Measurements from ENCODE around the gene CHSY1. TPM values are rescaled to one million over a fixed set of nuclear protein-coding genes. Genes with fewer than 3 reads are reported as not detected.

CHSY1 gene
- polyA plus RNA-seq, 3 donors = 2.7 to 19.0 (median 3.0) TPM

- DNase-seq = no peak
- Histone ChIP-seq H2AFZ (ENCODE audit: insufficient read depth, low read depth, low read length, poor library complexity, severe bottlenecking) (no peak overlapping the region), H3K4me3 (replicated peaks in 1 of 3; ENCODE audit: low read depth in 2 of 3, low read length in 3 of 3) (peak overlapping the region in 1 of 3 experiments; percentile 58), H3K4me1 (ENCODE audit: control insufficient read depth in 1 of 2, insufficient read depth in 2 of 2, low read length in 2 of 2) (peaks cover 99% of the 10 kb centered on the region in 2 donors), H3K79me2 (ENCODE audit: insufficient read depth, low read length) (peaks cover 98% of the 10 kb centered on the region), H3K36me3 (replicated peaks in 1 of 2; ENCODE audit: control insufficient read depth in 1 of 2, insufficient read depth in 2 of 2, low read length in 2 of 2) (no peaks in the 10 kb centered on the region), H4K20me1 (ENCODE audit: insufficient read depth, low read length) (peaks cover 24% of the 10 kb centered on the region), H3K27me3 (ENCODE audit: control insufficient read depth in 2 of 2, insufficient read depth in 2 of 2, low read length in 2 of 2) (no peaks in the 10 kb centered on the region), H3K9ac (ENCODE audit: insufficient read depth, low read length, poor library complexity, severe bottlenecking) (no peak overlapping the region), H3K9me3 (replicated peaks in 1 of 2; ENCODE audit: control insufficient read depth in 1 of 2, insufficient read depth in 1 of 2, low read length in 2 of 2) (no peaks in the 10 kb centered on the region), H3K4me2 (replicated peaks; ENCODE audit: extremely low read depth, low read length, poor library complexity, severe bottlenecking) (peak overlapping the region; percentile 58), H3K27ac (ENCODE audit: low read depth in 1 of 2, low read length in 2 of 2) (peak overlapping the region in 1 of 2 donors; percentile 87)
- intact Hi-C loops (cut with micrococcal nuclease) = loop anchor here (5.0 kb wide), 2 partner anchors 38 to 48 kb away; no protein-coding TSS in a partner anchor
- Mint-ChIP-seq H3K4me1 (peaks cover 96% of the 10 kb centered on the region), H3K4me3 (peak overlapping the region; percentile 2 to 54), H3K27ac (peak overlapping the region; percentile 87 to 96 (median 92)), H3K27me3 (ENCODE audit: low read depth in 3 of 3) (peaks cover 0 to 2% (median 0%) of the 10 kb centered on the region in 3 donors), H3K9me3 (no peaks in the 10 kb centered on the region), H3K36me3 (peaks cover 4 to 21% of the 10 kb centered on the region in 2 donors)
- 0% methylated on average over 1 of the region's 5 CpGs for WGBS (ENCODE audit: insufficient coverage)
- TF ChIP-seq CTCF (IDR thresholded peaks at IDR 0.05) = no peak
Measured at GRCh38 chr15:101240358-101240757, 11.5 kb downstream of the CHSY1 start.

GRCh38 chr15:101239724-101240136, 12.1 kb downstream of the CHSY1 start:
- Mint-ChIP-seq H3K27ac (peak overlapping the region; percentile 87 to 96 (median 92)), H3K4me1 (peaks cover 96% of the 10 kb centered on the region), H3K36me3 (peaks cover 10 to 23% of the 10 kb centered on the region in 2 donors), H3K9me3 (no peaks in the 10 kb centered on the region), H3K27me3 (ENCODE audit: low read depth in 3 of 3) (peaks cover 0 to 2% (median 0%) of the 10 kb centered on the region in 3 donors), H3K4me3 (peak overlapping the region; percentile 54 to 59)
- peak overlapping the region; percentile 58 for H3K4me2 ChIP-seq (replicated peaks; ENCODE audit: extremely low read depth, low read length, poor library complexity, severe bottlenecking)
- 0% methylated on average over 3 of the region's 6 CpGs for WGBS (ENCODE audit: insufficient coverage)
- no peaks in the 10 kb centered on the region for H3K9me3 ChIP-seq (replicated peaks in 1 of 2; ENCODE audit: control insufficient read depth in 1 of 2, insufficient read depth in 1 of 2, low read length in 2 of 2)
- no peaks in the 10 kb centered on the region for H3K27me3 ChIP-seq (ENCODE audit: control insufficient read depth in 2 of 2, insufficient read depth in 2 of 2, low read length in 2 of 2)
- intact Hi-C loops (cut with micrococcal nuclease) = loop anchor here (5.0 kb wide), 2 partner anchors 37 to 47 kb away; no protein-coding TSS in a partner anchor
- TF ChIP-seq CTCF (IDR thresholded peaks at IDR 0.05) = no peak
- H3K79me2 ChIP-seq (ENCODE audit: insufficient read depth, low read length) = peaks cover 98% of the 10 kb centered on the region
- peaks cover 4 to 6% of the 10 kb centered on the region in 2 donors for H3K36me3 ChIP-seq (replicated peaks in 1 of 2; ENCODE audit: control insufficient read depth in 1 of 2, insufficient read depth in 2 of 2, low read length in 2 of 2)
- peaks cover 24% of the 10 kb centered on the region for H4K20me1 ChIP-seq (ENCODE audit: insufficient read depth, low read length)
- peak overlapping the region; percentile 73 to 87 for H3K27ac ChIP-seq (ENCODE audit: low read depth in 1 of 2, low read length in 2 of 2)
- H2AFZ ChIP-seq (ENCODE audit: insufficient read depth, low read depth, low read length, poor library complexity, severe bottlenecking) = no peak overlapping the region
- peaks cover 99% of the 10 kb centered on the region in 2 donors for H3K4me1 ChIP-seq (ENCODE audit: control insufficient read depth in 1 of 2, insufficient read depth in 2 of 2, low read length in 2 of 2)
- peak overlapping the region in 2 of 3 experiments; percentile 10 to 58 for H3K4me3 ChIP-seq (replicated peaks in 1 of 3; ENCODE audit: low read depth in 2 of 3, low read length in 3 of 3)
- peak; percentile 33 to 43 (median 37) for DNase-seq
- H3K9ac ChIP-seq (ENCODE audit: insufficient read depth, low read length, poor library complexity, severe bottlenecking) = peak overlapping the region; percentile 17

Measured in CD14-positive monocyte (primary cell).